Nephron (organoid): ENCODE measurements around the gene FAM222A.

Experiments
- H3K27ac Mint-ChIP-seq, 3 experiments: 2 replicates each; pipeline ENCODE4 v1.8.0; 2020; ENCODE audit warnings: mixed read lengths in 3 of 3, mild to moderate bottlenecking in 2 of 3, moderate library complexity in 1 of 3
- H3K27me3 Mint-ChIP-seq: 2 replicates; pipeline ENCODE4 v1.8.0; 2021; ENCODE audit warnings: low read depth, mild to moderate bottlenecking, moderate library complexity, mixed read lengths
- H3K36me3 Mint-ChIP-seq: 2 replicates; pipeline ENCODE4 v1.8.0; 2020; ENCODE audit warnings: low read depth, mixed read lengths
- H3K4me1 Mint-ChIP-seq: 2 replicates; pipeline ENCODE4 v1.8.0; 2020; ENCODE audit warnings: mixed read lengths
- H3K4me3 Mint-ChIP-seq, 3 experiments: 2 replicates each; pipeline ENCODE4 v1.8.0; 2020; ENCODE audit warnings: mild to moderate bottlenecking in 3 of 3, mixed read lengths in 3 of 3, moderate library complexity in 2 of 3
- H3K9me3 Mint-ChIP-seq: 2 replicates; pipeline ENCODE4 v1.8.0; 2020; ENCODE audit warnings: mixed read lengths
- TF ChIP-seq, protein P1 (sequence below), 3 experiments: fragments of 200-600 bp; sonication (generic); IDR thresholded peaks; one replicate each; pipeline ENCODE4 v1.5.0; 2021; ENCODE audit warnings: antibody characterized with exemption in 3 of 3; ENCODE audit not compliant: unreplicated experiment in 3 of 3

Gene FAM222A

DNA sequence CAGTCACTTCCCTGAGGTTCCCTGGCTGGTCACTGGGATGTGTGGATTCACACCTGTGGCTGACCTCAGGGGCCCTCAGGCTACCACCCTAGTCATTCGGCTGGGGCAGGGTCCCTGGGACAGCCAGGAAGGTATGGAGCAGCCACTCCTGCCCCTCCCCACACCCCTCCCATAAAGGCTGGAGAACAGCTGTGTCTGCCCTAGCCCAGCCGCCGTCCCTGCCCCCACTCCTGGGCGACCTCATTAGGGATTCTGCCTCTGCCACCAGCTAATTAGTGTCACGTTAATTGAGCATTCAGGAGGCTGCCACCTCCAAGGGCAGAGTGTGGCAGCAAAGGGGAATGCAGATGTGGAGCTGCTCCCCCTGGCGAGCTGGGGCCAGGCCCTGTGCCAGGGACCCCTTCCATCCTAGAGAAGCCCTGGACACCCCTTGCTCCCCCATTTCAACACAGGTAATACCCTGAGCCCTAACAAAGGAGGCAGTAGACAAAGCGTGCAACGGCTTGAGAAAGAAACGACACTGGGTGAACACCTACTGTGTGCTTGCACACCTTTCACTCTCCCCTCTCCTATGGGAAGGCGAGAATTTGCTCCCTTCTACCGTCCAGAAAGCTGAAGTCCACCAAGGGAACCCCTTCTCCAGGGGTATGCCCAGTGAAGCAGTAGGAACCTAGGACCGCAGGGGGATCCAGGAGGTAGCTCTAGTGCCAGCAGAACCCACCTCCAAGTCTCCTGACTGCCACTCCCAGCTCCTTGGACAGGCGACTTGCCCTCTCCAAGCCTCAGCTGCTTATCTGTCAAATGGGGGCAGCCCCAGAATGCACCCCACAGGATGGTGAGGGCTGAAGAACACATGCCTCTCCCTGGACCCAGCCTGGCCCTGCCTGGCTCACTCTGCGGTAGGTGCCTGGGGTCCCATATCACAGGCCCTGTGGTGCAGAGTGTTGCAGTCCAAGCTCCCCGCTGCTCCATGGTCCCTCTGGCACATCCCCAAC, 45.1 kb downstream of the FAM222A start:
- Mint-ChIP-seq H3K9me3 (peaks cover 19% of the 10 kb centered on the region), H3K4me1 (peaks cover 10% of the 10 kb centered on the region), H3K4me3 (no peak overlapping the region), H3K36me3 (peaks cover 15% of the 10 kb centered on the region), H3K27me3 (peaks cover 5% of the 10 kb centered on the region), H3K27ac (peak overlapping the region in 1 of 3 experiments; percentile 34)
- TF ChIP-seq, protein P1, sequence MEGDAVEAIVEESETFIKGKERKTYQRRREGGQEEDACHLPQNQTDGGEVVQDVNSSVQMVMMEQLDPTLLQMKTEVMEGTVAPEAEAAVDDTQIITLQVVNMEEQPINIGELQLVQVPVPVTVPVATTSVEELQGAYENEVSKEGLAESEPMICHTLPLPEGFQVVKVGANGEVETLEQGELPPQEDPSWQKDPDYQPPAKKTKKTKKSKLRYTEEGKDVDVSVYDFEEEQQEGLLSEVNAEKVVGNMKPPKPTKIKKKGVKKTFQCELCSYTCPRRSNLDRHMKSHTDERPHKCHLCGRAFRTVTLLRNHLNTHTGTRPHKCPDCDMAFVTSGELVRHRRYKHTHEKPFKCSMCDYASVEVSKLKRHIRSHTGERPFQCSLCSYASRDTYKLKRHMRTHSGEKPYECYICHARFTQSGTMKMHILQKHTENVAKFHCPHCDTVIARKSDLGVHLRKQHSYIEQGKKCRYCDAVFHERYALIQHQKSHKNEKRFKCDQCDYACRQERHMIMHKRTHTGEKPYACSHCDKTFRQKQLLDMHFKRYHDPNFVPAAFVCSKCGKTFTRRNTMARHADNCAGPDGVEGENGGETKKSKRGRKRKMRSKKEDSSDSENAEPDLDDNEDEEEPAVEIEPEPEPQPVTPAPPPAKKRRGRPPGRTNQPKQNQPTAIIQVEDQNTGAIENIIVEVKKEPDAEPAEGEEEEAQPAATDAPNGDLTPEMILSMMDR (IDR thresholded peaks at IDR 0.05; ENCODE audit: unreplicated experiment in 3 of 3) = no peak

DNA sequence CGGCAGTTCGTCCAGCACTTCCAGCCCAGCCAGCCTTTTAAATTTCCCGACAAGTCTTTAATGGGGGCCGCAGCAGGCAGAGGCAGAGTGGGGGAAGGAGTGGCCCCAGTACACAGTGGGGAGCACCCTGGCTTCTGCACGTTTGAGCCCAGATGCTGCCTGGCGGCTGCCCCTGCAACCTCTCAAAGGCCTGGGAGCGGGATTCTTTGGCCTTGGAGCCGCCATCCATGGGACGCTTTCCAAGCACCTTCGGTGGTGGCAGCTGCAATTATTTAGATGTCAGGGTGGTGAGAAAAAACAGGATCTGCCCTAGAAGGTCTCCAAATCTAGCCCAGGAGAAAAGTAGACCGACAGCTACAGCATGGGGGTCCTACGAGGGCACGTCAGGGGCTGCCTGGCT, 46.0 kb downstream of the FAM222A start:
- H3K36me3 Mint-ChIP-seq = peaks cover 15% of the 10 kb centered on the region
- TF ChIP-seq, protein P1 (IDR thresholded peaks at IDR 0.05; ENCODE audit: unreplicated experiment in 3 of 3) = no peak

DNA sequence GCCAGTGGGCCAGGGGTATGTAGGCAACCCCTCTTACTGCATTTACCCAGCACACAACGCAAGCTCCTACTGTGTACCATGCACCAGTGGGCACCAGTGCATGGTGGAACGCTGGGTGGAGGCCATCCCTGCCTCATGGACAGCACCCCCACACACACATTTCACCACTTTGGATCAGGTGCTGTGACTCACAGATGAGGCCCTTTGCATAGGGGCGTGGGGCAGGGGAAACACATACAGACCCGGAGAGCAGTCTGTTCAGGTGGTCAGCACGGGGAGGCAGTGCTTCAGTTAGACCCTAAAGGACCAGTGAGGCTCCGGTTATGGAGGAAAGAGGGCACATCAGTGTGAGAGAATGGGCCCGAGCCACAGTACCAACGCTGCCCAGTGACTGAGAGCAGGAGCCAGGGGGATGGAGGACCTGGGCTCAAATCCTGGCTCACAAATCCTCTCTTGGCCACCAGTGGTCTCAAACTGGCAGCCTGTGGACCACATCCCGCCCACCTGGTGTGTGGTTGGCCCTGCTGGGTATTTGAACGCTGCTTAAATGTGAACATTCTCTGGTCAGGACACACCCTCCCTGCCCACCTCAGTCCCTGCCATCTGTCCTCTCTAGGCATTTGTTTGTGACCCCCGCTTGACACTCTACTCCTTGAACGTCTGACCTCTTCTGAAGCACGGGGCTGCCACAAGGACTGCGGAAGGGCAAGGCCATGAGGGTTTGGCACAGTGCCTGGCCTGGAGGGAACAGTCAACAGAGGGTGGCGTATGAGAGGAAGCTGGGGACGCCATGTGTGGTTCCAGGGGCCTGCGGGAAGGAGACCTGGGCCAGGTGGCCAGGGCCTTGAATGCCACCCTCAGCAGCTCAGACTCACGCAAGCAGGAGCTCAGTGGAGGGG, 46.7 kb downstream of the FAM222A start:
- peaks cover 5% of the 10 kb centered on the region for H3K27me3 Mint-ChIP-seq
- peaks cover 14% of the 10 kb centered on the region for H3K9me3 Mint-ChIP-seq
- no peak overlapping the region for H3K27ac Mint-ChIP-seq
- H3K4me1 Mint-ChIP-seq = peaks cover 10% of the 10 kb centered on the region
- TF ChIP-seq, protein P1 (IDR thresholded peaks at IDR 0.05; ENCODE audit: unreplicated experiment in 3 of 3) = no peak
- H3K36me3 Mint-ChIP-seq = peaks cover 15% of the 10 kb centered on the region
- no peak overlapping the region for H3K4me3 Mint-ChIP-seq

More for the DNA sequence above, 46.0 kb downstream of the FAM222A start:
- peaks cover 14% of the 10 kb centered on the region for H3K9me3 Mint-ChIP-seq
- peak overlapping the region in 1 of 3 experiments; percentile 34 for H3K27ac Mint-ChIP-seq
- H3K27me3 Mint-ChIP-seq = peaks cover 5% of the 10 kb centered on the region
- H3K4me3 Mint-ChIP-seq = no peak overlapping the region
- H3K4me1 Mint-ChIP-seq = peaks cover 10% of the 10 kb centered on the region

DNA sequence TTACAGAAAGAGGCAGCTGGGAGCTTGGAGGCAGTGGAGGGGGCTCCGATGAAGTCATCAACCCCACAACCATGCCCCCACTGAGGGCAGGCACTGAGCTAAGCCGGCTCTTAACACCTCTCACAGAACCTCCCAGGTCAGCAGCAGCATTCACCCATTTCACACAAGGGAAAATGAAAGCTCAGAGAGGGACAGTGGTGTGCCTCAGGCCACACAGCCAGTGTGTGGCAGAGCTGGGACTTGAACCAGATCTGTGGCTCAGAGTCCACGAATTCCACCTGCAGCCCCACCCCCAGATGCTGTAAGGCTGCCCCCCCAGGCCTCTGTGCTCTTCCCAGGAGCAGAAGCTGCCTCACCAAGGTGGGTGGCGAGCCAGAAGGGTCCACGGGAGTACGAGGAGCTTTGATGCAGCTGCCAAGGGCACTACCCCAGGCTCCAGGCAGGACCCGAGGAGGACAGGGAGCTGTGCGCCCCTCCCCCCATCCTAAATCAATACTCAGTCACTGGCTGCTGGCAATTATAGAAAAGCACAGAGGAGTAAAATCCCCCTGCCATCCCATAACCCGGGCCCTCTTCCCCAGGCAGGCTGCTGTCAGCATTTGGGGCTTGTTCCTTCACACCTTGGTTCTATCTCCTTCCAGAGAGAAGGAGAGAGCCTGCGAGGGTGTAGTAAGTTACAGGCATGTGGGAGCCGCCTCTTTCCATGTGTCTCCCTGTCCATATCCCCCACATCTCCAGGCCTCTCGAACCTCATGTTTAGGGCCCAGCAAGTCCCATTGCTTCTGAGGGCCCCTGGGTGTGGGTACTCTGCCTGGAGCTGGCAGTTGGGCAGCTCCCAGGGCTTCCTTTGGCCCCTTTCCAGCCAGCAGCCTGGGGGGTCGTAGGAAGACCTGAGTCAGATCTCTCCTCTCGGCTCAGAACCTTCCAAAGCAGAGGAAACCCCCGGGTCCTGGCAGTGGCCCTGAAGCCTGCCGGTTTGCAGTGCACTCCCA, 47.6 kb downstream of the FAM222A start:
- Mint-ChIP-seq H3K27me3 (peaks cover 5% of the 10 kb centered on the region), H3K4me3 (no peak overlapping the region), H3K36me3 (peaks cover 7% of the 10 kb centered on the region), H3K4me1 (peaks cover 10% of the 10 kb centered on the region), H3K9me3 (peaks cover 10% of the 10 kb centered on the region), H3K27ac (no peak overlapping the region)
- TF ChIP-seq, protein P1 (IDR thresholded peaks at IDR 0.05; ENCODE audit: unreplicated experiment in 3 of 3) = no peak

DNA sequence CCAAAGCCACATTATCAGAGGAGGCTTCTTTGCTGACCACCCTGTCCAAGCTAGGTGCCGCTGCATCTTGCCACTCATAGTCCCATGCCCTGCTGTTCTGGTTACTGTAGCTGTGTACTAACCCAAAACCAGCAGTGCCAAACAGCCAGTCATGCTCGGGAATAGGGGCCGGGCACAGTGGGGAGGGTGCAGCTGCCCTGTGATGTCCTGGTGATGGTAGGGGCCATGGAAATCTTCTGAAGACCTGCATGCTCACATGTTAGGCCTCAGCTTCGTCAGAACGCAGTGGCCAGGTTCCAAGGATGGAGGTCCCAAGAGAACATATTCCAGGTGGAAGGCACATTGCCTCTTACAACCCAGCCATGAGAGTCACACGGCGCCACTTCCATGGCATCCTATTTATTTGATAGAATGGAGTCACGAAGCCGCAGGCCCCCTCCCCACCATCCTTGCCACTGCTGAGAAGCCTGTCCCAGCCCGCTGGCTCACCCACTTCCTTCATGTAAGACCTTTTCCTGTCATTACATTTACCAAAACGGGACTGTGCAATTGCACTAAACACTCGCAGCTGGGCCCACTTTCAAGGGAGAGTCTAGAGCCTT, 48.5 kb downstream of the FAM222A start:
- Mint-ChIP-seq H3K27ac (no peak overlapping the region), H3K27me3 (peaks cover 5% of the 10 kb centered on the region), H3K4me3 (no peak overlapping the region), H3K9me3 (peaks cover under 1% of the 10 kb centered on the region), H3K36me3 (no peaks in the 10 kb centered on the region), H3K4me1 (peaks cover 10% of the 10 kb centered on the region)
- TF ChIP-seq, protein P1 (IDR thresholded peaks at IDR 0.05; ENCODE audit: unreplicated experiment in 3 of 3) = no peak
